Vagina (tissue), 2 donors: ENCODE measurements around the gene CAPN1. TPM values are rescaled to one million over a fixed set of nuclear protein-coding genes. Genes with fewer than 3 reads are reported as not detected.

ENCODE experiments used
- DNase-seq, 2 donors: peaks; one replicate each; pipeline ENCODE4 v3.0.0-alpha.2; 2017; ENCODE audit errors: extremely low spot score in 2 of 2
- H3K27ac ChIP-seq: fragments of 200-600 bp; sonication (generic); one replicate; pipeline ENCODE4 v1.5.1; 2019
- H3K27me3 ChIP-seq: fragments of 200-600 bp; sonication (generic); one replicate; pipeline ENCODE4 v1.5.1; 2019
- H3K36me3 ChIP-seq, 2 donors: fragments of 200-600 bp; sonication (generic); one replicate each; pipeline ENCODE4 v1.5.1; 2017 to 2019
- H3K4me1 ChIP-seq: fragments of 200-600 bp; sonication (generic); one replicate; pipeline ENCODE4 v1.5.1; 2019
- H3K4me3 ChIP-seq, 2 donors: fragments of 200-600 bp; sonication (generic); 1 replicate in 1 of 2; 2 replicates in 1 of 2; pipeline ENCODE4 v1.5.1; 2016 to 2019
- H3K9me3 ChIP-seq: fragments of 200-600 bp; sonication (generic); one replicate; pipeline ENCODE4 v1.5.1; 2019
- POLR2A ChIP-seq, 2 donors: fragments of 450-650 bp; IDR thresholded peaks; one replicate each; pipeline ENCODE4 v1.6.1; 2017; ENCODE audit warnings: antibody characterized with exemption in 2 of 2, mild to moderate bottlenecking in 2 of 2, moderate library complexity in 2 of 2
- POLR2AphosphoS5 ChIP-seq, 2 donors: sonication (generic); formaldehyde crosslinking; IDR thresholded peaks; one replicate each; pipeline ENCODE4 v1.9.0; 2017; ENCODE audit warnings: antibody characterized with exemption in 2 of 2, mild to moderate bottlenecking in 2 of 2, low read depth in 1 of 2; ENCODE audit not compliant: insufficient read depth in 1 of 2
- intact Hi-C: fragments of 100-400 bp; cut with DNase I; formaldehyde crosslinking; loops from one replicate; pipeline ENCODE4 v1.15.1; 2023
- total RNA-seq: library from RNA; depleted of rRNA; stranded (reverse); fragments of >200 nt; gene quantifications from one replicate; pipeline ENCODE4 v1.2.3, GENCODE V29; 2016
- TF ChIP-seq, protein P1 (sequence below), 3 experiments: fragments of 450-650 bp in 2 of 3; fragments of 200-600 bp in 1 of 3; sonication (generic) in 1 of 3; IDR thresholded peaks; one replicate each; pipeline ENCODE4 v1.5.1; 2017 to 2019; ENCODE audit warnings: antibody characterized with exemption in 3 of 3, mild to moderate bottlenecking in 2 of 3, moderate library complexity in 2 of 3

Gene CAPN1
- total RNA-seq, 1 donor from 2014 or later: 302 TPM

DNA sequence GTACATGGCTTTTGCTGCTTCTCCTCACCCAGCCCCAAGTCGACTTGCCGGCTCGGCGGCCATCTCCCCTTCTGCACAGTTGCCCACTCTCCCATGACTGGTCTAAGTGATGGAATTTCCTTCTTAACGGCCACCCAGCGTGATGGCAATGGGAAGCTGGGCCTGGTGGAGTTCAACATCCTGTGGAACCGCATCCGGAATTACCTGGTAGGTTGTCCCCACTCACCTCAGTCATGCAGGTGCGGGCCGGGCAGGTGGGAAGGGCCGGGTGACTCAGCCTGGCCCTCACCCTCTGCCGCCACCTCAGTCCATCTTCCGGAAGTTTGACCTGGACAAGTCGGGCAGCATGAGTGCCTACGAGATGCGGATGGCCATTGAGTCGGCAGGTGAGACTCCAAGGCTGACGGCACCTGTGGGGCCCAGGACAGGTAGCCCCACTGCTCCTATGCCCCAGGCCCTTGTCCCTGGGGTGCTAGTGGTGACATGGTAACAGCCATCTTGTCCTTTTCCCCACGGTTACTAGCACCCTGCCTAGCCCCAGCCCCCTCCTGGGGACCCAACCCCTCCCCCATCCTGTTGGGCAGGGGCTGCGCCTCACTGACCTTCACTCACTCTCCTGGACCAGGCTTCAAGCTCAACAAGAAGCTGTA, 28.1 kb downstream of the CAPN1 start:
- intact Hi-C loops: no loop called here
- Histone ChIP-seq H3K4me3 (no peak overlapping the region), H3K27me3 (no peaks in the 10 kb centered on the region), H3K27ac (no peak overlapping the region), H3K36me3 (peaks cover 3 to 71% of the 10 kb centered on the region in 2 donors), H3K4me1 (no peaks in the 10 kb centered on the region), H3K9me3 (no peaks in the 10 kb centered on the region)
- TF ChIP-seq, protein P1, sequence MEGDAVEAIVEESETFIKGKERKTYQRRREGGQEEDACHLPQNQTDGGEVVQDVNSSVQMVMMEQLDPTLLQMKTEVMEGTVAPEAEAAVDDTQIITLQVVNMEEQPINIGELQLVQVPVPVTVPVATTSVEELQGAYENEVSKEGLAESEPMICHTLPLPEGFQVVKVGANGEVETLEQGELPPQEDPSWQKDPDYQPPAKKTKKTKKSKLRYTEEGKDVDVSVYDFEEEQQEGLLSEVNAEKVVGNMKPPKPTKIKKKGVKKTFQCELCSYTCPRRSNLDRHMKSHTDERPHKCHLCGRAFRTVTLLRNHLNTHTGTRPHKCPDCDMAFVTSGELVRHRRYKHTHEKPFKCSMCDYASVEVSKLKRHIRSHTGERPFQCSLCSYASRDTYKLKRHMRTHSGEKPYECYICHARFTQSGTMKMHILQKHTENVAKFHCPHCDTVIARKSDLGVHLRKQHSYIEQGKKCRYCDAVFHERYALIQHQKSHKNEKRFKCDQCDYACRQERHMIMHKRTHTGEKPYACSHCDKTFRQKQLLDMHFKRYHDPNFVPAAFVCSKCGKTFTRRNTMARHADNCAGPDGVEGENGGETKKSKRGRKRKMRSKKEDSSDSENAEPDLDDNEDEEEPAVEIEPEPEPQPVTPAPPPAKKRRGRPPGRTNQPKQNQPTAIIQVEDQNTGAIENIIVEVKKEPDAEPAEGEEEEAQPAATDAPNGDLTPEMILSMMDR (IDR thresholded peaks at IDR 0.05): no peak
- no peak for TF ChIP-seq POLR2AphosphoS5 (IDR thresholded peaks at IDR 0.05; ENCODE audit: insufficient read depth in 1 of 2, low read depth in 1 of 2)
- no peak for DNase-seq

DNA sequence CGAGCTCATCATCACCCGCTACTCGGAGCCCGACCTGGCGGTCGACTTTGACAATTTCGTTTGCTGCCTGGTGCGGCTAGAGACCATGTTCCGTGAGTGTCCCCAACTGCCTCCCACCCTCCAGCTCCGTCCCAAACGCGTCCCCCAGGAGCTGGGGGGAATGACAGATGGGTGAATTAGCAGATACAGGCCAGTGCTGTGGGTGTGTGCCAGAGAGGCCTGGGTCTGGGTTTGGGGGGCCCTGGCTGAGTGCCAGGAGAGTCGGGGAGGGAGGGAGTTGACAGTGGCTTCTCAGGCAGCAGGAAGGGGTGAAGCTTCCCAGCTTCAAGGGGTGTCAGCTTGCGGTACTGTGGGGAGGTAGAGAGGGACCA, 28.6 kb downstream of the CAPN1 start:
- Histone ChIP-seq H3K36me3 (peaks cover 3 to 66% of the 10 kb centered on the region in 2 donors), H3K27ac (no peak overlapping the region), H3K27me3 (no peaks in the 10 kb centered on the region), H3K4me3 (no peak overlapping the region), H3K9me3 (no peaks in the 10 kb centered on the region), H3K4me1 (no peaks in the 10 kb centered on the region)
- DNase-seq: no peak
- intact Hi-C loops: no loop called here
- no peak for TF ChIP-seq POLR2AphosphoS5 (IDR thresholded peaks at IDR 0.05; ENCODE audit: insufficient read depth in 1 of 2, low read depth in 1 of 2)

DNA sequence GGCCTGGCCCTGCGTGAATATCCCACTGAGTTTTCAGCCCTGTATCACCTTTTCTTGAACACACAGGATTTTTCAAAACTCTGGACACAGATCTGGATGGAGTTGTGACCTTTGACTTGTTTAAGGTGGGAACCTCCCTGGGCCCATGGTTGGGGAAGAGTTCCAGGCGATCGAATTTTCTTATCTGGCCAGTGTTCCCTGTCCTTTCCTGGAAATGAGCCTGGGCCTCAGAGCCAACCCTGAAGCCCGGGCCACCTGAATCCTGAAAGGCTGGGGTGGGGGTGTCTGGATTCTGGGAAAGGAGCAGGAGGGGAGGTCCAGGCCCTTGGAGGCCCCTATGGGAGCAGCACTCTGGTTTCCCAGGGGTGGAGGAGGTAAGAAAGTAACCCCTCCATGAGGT, 29.0 kb downstream of the CAPN1 start:
- H3K27ac ChIP-seq: no peak overlapping the region
- no peaks in the 10 kb centered on the region for H3K4me1 ChIP-seq
- no peak for DNase-seq
- peaks cover 3 to 62% of the 10 kb centered on the region in 2 donors for H3K36me3 ChIP-seq
- H3K27me3 ChIP-seq: no peaks in the 10 kb centered on the region
- no peaks in the 10 kb centered on the region for H3K9me3 ChIP-seq
- intact Hi-C loops: no loop called here
- H3K4me3 ChIP-seq: no peak overlapping the region
- TF ChIP-seq POLR2A (IDR thresholded peaks at IDR 0.05) (no peak), POLR2AphosphoS5 (IDR thresholded peaks at IDR 0.05; ENCODE audit: insufficient read depth in 1 of 2, low read depth in 1 of 2) (no peak)
- TF ChIP-seq, protein P1 (IDR thresholded peaks at IDR 0.05): no peak

DNA sequence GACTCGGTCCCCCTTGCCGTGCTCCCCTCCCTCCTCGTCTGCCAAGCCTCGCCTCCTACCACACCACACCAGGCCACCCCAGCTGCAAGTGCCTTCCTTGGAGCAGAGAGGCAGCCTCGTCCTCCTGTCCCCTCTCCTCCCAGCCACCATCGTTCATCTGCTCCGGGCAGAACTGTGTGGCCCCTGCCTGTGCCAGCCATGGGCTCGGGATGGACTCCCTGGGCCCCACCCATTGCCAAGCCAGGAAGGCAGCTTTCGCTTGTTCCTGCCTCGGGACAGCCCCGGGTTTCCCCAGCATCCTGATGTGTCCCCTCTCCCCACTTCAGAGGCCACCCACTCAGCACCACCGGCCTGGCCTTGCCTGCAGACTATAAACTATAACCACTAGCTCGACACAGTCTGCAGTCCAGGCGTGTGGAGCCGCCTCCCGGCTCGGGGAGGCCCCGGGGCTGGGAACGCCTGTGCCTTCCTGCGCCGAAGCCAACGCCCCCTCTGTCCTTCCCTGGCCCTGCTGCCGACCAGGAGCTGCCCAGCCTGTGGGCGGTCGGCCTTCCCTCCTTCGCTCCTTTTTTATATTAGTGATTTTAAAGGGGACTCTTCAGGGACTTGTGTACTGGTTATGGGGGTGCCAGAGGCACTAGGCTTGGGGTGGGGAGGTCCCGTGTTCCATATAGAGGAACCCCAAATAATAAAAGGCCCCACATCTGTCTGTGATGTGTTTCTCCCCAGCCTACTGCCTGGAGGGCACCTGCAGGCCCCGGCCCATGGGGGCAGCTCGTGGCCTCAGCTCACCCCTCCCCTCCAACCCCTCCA, 29.8 kb downstream of the CAPN1 start:
- H3K36me3 ChIP-seq: peaks cover 0 to 54% of the 10 kb centered on the region in 2 donors
- H3K27ac ChIP-seq: no peak overlapping the region
- intact Hi-C loops: no loop called here
- no peaks in the 10 kb centered on the region for H3K27me3 ChIP-seq
- no peak overlapping the region for H3K4me3 ChIP-seq
- no peaks in the 10 kb centered on the region for H3K4me1 ChIP-seq
- TF ChIP-seq POLR2A (IDR thresholded peaks at IDR 0.05) (no peak), POLR2AphosphoS5 (IDR thresholded peaks at IDR 0.05; ENCODE audit: insufficient read depth in 1 of 2, low read depth in 1 of 2) (no peak)
- TF ChIP-seq, protein P1 (IDR thresholded peaks at IDR 0.05): no peak
- no peaks in the 10 kb centered on the region for H3K9me3 ChIP-seq
- no peak for DNase-seq

DNA sequence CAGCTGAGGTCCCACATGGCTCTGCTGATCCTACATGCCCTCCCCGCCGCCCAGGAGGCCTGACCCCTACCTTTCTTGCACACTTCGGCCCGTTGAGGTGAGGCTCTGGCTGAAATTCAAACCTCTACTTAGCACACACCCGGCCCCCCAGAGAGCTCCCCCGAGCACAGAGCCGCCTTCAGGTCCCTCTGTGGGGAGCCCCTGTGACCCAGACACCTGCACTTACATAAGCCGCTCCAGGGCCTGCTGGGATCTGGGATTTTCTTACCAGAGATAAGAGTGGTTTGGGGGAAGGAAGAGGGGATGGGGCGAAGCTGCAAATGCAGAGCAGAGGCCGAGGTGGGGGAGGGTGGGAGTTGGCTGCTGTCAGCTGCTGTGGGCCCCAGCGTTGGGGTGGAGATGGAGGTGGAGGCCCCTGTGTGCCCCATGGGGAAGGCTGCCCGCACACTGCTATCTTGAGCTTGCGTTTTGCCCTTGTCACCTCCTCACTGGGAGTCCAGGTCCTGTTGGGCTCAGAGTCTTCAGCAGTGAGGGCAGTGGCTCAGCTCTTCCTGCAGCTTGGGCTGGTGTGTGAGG, 30.6 kb downstream of the CAPN1 start:
- H3K27me3 ChIP-seq: no peaks in the 10 kb centered on the region
- H3K9me3 ChIP-seq: no peaks in the 10 kb centered on the region
- peaks cover 0 to 46% of the 10 kb centered on the region in 2 donors for H3K36me3 ChIP-seq
- no peak for DNase-seq
- no peaks in the 10 kb centered on the region for H3K4me1 ChIP-seq
- intact Hi-C loops: no loop called here
- TF ChIP-seq, protein P1 (IDR thresholded peaks at IDR 0.05): no peak
- TF ChIP-seq POLR2AphosphoS5 (IDR thresholded peaks at IDR 0.05; ENCODE audit: insufficient read depth in 1 of 2, low read depth in 1 of 2) (no peak), POLR2A (IDR thresholded peaks at IDR 0.05) (no peak)
- no peak overlapping the region for H3K27ac ChIP-seq
- H3K4me3 ChIP-seq: no peak overlapping the region
